T-cell (primary cell): ENCODE data around the gene CLPTM1L. TPM values are rescaled to one million over a fixed set of nuclear protein-coding genes. Genes with fewer than 3 reads are reported as not detected.
A peak's percentile ranks its signal among the peaks of the same experiment; 100 is the strongest.
"Not testable (repeated sequence)": the region's sequence is repeated elsewhere in the genome, so short reads cannot be mapped to it uniquely, and the experiment has no call there.

Experiments
- ATAC-seq, 4 experiments: fragments of 200-7000 bp in 3 of 4; fragments of 150-1000 bp in 1 of 4; cut with Tn5 transposase; replicated peaks in 1 of 4; 1 replicate in 3 of 4; 2 replicates in 1 of 4; pipeline ENCODE4 v1.10.0; 2021; ENCODE audit warnings: moderate library complexity in 3 of 4, mild to moderate bottlenecking in 2 of 4, moderate number of reproducible peaks in 1 of 4
- CTCF ChIA-PET, 2 donors: fragments of 300-600 bp; sonication (Branson Sonifier 250); formaldehyde crosslinking; loops; one replicate each; lab custom pipeline; 2022; ENCODE audit warnings: antibody characterized with exemption in 2 of 2; lab: Charles Lee
- POLR2A ChIA-PET, 2 donors: fragments of 300-600 bp; sonication (Branson Sonifier 250); formaldehyde crosslinking; loops; one replicate each; lab custom pipeline; 2022; ENCODE audit warnings: antibody characterized with exemption in 2 of 2; lab: Charles Lee
- DNase-seq, 35 experiments: peaks; one replicate each; pipeline versions ENCODE4 v3.0.0 to v3.0.0-alpha.2; 2013 to 2023
- H3K27ac ChIP-seq: one replicate; pipeline ENCODE4 v1.5.1; 2013; ENCODE audit warnings: low read length
- H3K27me3 ChIP-seq, 2 experiments: replicated peaks in 1 of 2; 1 replicate in 1 of 2; 2 replicates in 1 of 2; pipeline versions ENCODE4 v1.6.1 to v1.7.0; 2013; ENCODE audit warnings: low read length in 1 of 2, mixed read lengths in 1 of 2; ENCODE audit not compliant: control insufficient read depth in 2 of 2, insufficient read depth in 2 of 2; ENCODE audit errors: extremely low read depth in 1 of 2
- H3K36me3 ChIP-seq, 2 donors: 1 replicate in 1 of 2; 2 replicates in 1 of 2; pipeline versions ENCODE4 v1.6.1 to v1.7.0; 2013; ENCODE audit warnings: low read length in 1 of 2; ENCODE audit not compliant: control insufficient read depth in 2 of 2, insufficient read depth in 1 of 2; ENCODE audit errors: extremely low read depth in 1 of 2
- H3K4me1 ChIP-seq, 2 experiments: 1 replicate in 1 of 2; 2 replicates in 1 of 2; pipeline versions ENCODE4 v1.6.1 to v1.7.0; 2013; ENCODE audit warnings: low read length in 2 of 2, mixed read lengths in 1 of 2; ENCODE audit not compliant: insufficient read depth in 2 of 2, control insufficient read depth in 1 of 2; ENCODE audit errors: extremely low read depth in 1 of 2
- H3K4me3 ChIP-seq, 2 donors: 1 replicate in 1 of 2; 2 replicates in 1 of 2; pipeline versions ENCODE4 v1.5.1 to v1.7.0; 2013; ENCODE audit warnings: mild to moderate bottlenecking in 2 of 2, low read length in 1 of 2, moderate library complexity in 1 of 2; ENCODE audit not compliant: control insufficient read depth in 1 of 2; ENCODE audit errors: extremely low read depth in 1 of 2
- H3K9me3 ChIP-seq: 2 replicates; pipeline ENCODE4 v1.7.0; 2013
- H3K27ac Mint-ChIP-seq, 2 donors: one replicate each; pipeline ENCODE4 v1.8.0; 2020 to 2021; ENCODE audit warnings: mild to moderate bottlenecking in 2 of 2, mixed read lengths in 2 of 2
- H3K27me3 Mint-ChIP-seq, 2 donors: one replicate each; pipeline ENCODE4 v1.8.0; 2021 to 2022; ENCODE audit warnings: mixed read lengths in 2 of 2
- H3K36me3 Mint-ChIP-seq: one replicate; pipeline ENCODE4 v1.8.0; 2021; ENCODE audit warnings: mixed read lengths
- H3K4me1 Mint-ChIP-seq, 3 donors: one replicate each; pipeline ENCODE4 v1.8.0; 2020 to 2022; ENCODE audit warnings: mixed read lengths in 3 of 3, mild to moderate bottlenecking in 1 of 3
- H3K4me3 Mint-ChIP-seq, 3 donors: one replicate each; pipeline ENCODE4 v1.8.0; 2020 to 2022; ENCODE audit warnings: mild to moderate bottlenecking in 3 of 3, mixed read lengths in 3 of 3, moderate library complexity in 3 of 3
- H3K9me3 Mint-ChIP-seq, 3 donors: one replicate each; pipeline ENCODE4 v1.8.0; 2020 to 2022; ENCODE audit warnings: mixed read lengths in 3 of 3
- WGBS: methylation state at CpG from one replicate; pipeline ENCODE4 v1.1.5; 2013; ENCODE audit warnings: missing lambda C conversion rate; ENCODE audit not compliant: insufficient coverage; 5-methylcytosine and 5-hydroxymethylcytosine counted together
- total RNA-seq, 35 experiments: library from RNA in 6 of 35; stranded (reverse) in 6 of 35; fragments of 120-200 nt in 1 of 35; gene quantifications; one replicate each; pipeline versions ENCODE4 v1.2.1 to v1.2.4 and lab custom pipeline; 2013 to 2026

The CLPTM1L gene
- total RNA-seq, 5 donors from 2014 or later (not counting 1 experiment from before 2014, with no cell fraction given): 70.9 to 91.0 (median 82.1) TPM

DNA sequence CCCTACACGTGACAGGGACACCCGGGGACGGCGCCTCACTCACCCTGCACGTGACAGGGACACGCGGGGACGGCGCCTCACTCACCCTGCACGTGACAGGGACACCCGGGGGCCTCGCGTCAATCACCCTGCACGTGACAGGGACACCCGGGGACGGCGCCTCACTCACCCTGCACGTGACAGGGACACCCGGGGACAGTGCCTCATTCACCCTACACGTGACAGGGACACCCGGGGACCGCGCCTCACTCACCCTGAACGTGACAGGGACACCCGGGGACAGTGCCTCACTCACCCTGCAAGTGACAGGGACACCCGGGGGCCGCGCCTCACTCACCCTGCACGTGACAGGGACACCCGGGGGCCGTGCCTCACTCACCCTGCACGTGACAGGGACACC lies 55.3 kb downstream of the CLPTM1L start:
- H3K9me3 ChIP-seq, H3K27me3 Mint-ChIP-seq, POLR2A ChIA-PET, H3K36me3 ChIP-seq, CTCF ChIA-PET, H3K27ac ChIP-seq, DNase-seq, H3K36me3 Mint-ChIP-seq, H3K9me3 Mint-ChIP-seq, H3K4me3 Mint-ChIP-seq, H3K27ac Mint-ChIP-seq, H3K4me3 ChIP-seq, ATAC-seq, H3K4me1 Mint-ChIP-seq: not testable (repeated sequence)
- H3K4me1 ChIP-seq: peaks cover 0 to 17% of the 10 kb centered on the region in 2 experiments
- WGBS: no CpG with 5 or more reads among the region's 32 CpGs
- H3K27me3 ChIP-seq: peaks cover 0 to 30% of the 10 kb centered on the region in 2 experiments

DNA sequence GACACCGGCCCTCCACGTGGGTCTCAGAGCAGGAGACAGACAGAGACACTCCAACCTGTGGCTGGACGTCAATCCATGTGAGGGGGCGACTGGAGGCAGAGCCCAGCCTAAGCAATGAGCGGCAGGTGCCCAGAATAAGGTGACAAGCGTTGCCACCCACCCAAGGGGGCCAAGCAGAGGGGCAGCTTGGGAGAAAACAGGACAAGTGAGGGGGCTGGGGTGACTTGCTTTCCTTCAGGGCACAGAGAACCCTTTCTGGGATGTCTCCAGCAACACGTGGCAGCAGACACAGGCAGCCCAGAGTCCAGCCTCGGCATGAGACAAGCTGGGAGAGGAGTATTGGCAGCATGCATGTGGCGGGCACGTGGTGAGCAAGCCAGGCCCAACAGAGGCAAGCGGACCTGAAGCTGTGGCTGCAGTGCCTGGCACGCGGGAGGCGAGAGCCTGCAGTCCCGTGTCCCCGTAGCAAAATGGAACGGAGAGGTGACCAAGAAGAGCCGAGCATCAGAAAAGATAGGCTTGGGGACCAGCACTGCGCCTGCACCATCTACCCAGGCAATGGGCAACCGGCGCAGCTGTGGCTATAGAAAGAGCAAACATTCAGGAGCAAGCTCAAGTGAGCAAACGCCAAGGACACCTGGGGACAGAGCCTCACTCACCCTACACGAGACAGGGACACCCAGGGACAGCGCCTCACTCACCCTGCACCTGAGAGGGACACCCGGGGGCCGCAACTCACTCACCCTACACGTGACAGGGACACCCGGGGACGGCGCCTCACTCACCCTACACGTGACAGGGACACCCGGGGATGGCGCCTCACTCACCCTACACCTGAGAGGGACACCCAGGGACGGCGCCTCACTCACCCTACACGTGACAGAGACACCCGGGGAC lies 56.2 kb downstream of the CLPTM1L start:
- ChIA-PET POLR2A (no interaction called here), CTCF (no interaction called here)
- Histone ChIP-seq H3K27ac (no peak overlapping the region), H3K4me1 (peaks cover 0 to 8% of the 10 kb centered on the region in 2 experiments), H3K36me3 (no peaks in the 10 kb centered on the region), H3K27me3 (peaks cover 0 to 28% of the 10 kb centered on the region in 2 experiments), H3K4me3 (no peak overlapping the region), H3K9me3 (no peaks in the 10 kb centered on the region)
- no peaks in the 10 kb centered on the region for H3K27me3 Mint-ChIP-seq
- WGBS: 93% methylated on average over 27 of the region's 37 CpGs
- no peak for ATAC-seq
- peak in 2 of 35 experiments; percentile 7 to 14 for DNase-seq
- H3K27ac Mint-ChIP-seq: no peak overlapping the region
- H3K4me1 Mint-ChIP-seq: peaks cover 2 to 5% (median 4%) of the 10 kb centered on the region in 3 donors
- H3K36me3 Mint-ChIP-seq: no peaks in the 10 kb centered on the region
- peaks cover 0 to 5% (median 4%) of the 10 kb centered on the region in 3 donors for H3K9me3 Mint-ChIP-seq
- no peak overlapping the region for H3K4me3 Mint-ChIP-seq

DNA sequence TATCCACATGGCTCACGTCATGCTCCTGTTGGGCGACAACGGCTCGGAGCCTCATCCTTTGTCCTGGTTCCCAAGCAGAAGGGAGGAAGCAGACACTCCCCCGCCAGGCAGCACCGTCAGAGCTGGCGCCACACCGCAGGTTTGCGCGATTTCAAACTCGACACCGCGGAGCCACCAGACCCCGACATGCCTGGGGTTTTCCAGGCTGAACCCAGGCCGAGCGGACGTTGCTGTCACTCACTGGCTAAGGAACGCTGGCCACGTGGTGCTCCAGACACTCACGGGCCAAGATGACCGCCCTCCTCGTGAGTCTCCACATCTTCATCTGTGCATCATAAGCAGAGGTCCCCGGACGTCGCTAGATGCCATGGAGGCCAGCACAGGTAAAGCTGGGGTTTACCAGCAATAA lies 59.0 kb downstream of the CLPTM1L start:
- no peak overlapping the region for H3K27ac Mint-ChIP-seq
- no peak overlapping the region for H3K27ac ChIP-seq
- H3K36me3 Mint-ChIP-seq: no peaks in the 10 kb centered on the region
- DNase-seq (no peak), ATAC-seq (no peak)
- H3K27me3 Mint-ChIP-seq: no peaks in the 10 kb centered on the region
- H3K9me3 ChIP-seq: no peaks in the 10 kb centered on the region
- no peak overlapping the region for H3K4me3 Mint-ChIP-seq
- no peak overlapping the region for H3K4me3 ChIP-seq
- H3K36me3 ChIP-seq: no peaks in the 10 kb centered on the region
- H3K27me3 ChIP-seq: peaks cover 0 to 8% of the 10 kb centered on the region in 2 experiments
- H3K4me1 ChIP-seq: no peaks in the 10 kb centered on the region
- CTCF ChIA-PET: no interaction called here
- peaks cover 0 to 5% (median 4%) of the 10 kb centered on the region in 3 donors for H3K9me3 Mint-ChIP-seq
- WGBS: 93% methylated on average over 25 of the region's 25 CpGs
- POLR2A ChIA-PET: no interaction called here
- H3K4me1 Mint-ChIP-seq: no peaks in the 10 kb centered on the region

DNA sequence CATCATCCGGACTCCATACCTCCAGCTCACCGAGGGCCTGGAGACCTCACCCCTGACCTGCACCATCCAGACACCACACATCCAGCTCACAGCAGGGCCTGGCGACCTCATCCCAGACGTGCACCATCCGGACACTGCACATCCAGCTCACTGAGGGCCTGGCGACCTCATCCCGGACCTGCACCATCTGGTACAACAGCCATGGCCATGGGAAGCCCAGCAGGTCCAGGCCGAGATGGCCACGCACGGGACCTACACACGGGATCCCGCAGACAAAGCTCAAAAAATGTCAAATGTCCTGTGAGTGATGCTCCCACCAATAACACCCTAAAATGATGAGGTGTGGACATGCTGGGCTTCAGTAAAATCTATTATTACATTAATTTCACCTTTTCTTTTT lies 59.8 kb downstream of the CLPTM1L start:
- Histone ChIP-seq H3K36me3 (no peaks in the 10 kb centered on the region), H3K9me3 (no peaks in the 10 kb centered on the region), H3K4me3 (no peak overlapping the region), H3K4me1 (no peaks in the 10 kb centered on the region), H3K27ac (no peak overlapping the region), H3K27me3 (peaks cover 0 to 13% of the 10 kb centered on the region in 2 experiments)
- ChIA-PET POLR2A (no interaction called here), CTCF (no interaction called here)
- no peak for DNase-seq
- Mint-ChIP-seq H3K27ac (no peak overlapping the region), H3K36me3 (no peaks in the 10 kb centered on the region), H3K9me3 (peaks cover 0 to 5% (median 4%) of the 10 kb centered on the region in 3 donors), H3K4me3 (no peak overlapping the region), H3K4me1 (no peaks in the 10 kb centered on the region), H3K27me3 (no peaks in the 10 kb centered on the region)
- no peak for ATAC-seq
- WGBS: 86% methylated on average over 8 of the region's 12 CpGs

DNA sequence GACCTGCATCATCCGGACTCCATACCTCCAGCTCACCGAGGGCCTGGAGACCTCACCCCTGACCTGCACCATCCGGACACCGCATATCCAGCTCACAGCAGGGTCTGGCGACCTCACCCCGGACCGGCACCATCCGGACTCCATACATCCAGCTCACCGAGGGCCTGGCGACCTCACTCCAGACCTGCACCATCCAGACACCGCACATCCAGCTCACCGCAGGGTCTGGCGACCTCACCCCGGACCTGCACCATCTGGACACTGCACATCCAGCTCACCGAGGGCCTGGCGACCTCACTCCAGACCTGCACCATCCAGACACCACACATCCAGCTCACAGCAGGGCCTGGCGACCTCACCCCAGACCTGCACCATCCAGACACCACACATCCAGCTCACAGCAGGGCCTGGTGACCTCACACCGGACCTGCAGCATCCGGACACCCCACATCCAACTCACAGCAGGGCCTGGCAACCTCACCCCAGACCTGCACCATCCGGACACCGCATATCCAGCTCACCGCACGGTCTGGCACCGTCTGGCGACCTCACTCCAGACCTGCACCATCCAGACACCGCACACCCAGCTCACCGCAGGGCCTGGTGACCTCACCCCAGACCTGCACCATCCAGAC lies 60.4 kb downstream of the CLPTM1L start:
- H3K27ac ChIP-seq, H3K4me3 Mint-ChIP-seq, H3K36me3 Mint-ChIP-seq, ATAC-seq, H3K4me3 ChIP-seq, DNase-seq, H3K27ac Mint-ChIP-seq, H3K36me3 ChIP-seq, CTCF ChIA-PET, H3K4me1 Mint-ChIP-seq, H3K9me3 ChIP-seq, H3K4me1 ChIP-seq, H3K27me3 Mint-ChIP-seq, H3K9me3 Mint-ChIP-seq: not testable (repeated sequence)
- WGBS: 88% methylated on average over 13 of the region's 27 CpGs
- H3K27me3 ChIP-seq: peaks cover 0 to 13% of the 10 kb centered on the region in 2 experiments
- POLR2A ChIA-PET: interaction anchor here in 1 of 2 donors (0.9 kb wide), 1 partner anchor 34 kb away, joined by 7 read pairs; no protein-coding TSS in a partner anchor

DNA sequence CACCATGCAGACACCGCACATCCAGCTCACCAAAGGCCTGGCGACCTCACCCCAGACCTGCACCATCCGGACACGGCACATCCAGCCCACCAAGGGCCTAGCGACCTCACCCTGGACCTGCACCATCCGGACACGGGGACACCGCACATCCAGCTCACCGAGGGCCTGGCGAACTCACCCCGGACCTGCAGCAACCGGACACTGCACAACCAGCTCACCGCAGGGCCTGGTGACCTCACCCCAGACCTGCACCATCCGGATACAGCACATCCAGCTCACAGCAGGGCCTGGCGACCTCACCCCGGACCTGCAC lies 61.2 kb downstream of the CLPTM1L start:
- H3K27me3 ChIP-seq, H3K4me1 Mint-ChIP-seq, H3K36me3 Mint-ChIP-seq, H3K4me3 ChIP-seq, H3K27ac Mint-ChIP-seq, ATAC-seq, H3K36me3 ChIP-seq, H3K9me3 Mint-ChIP-seq, CTCF ChIA-PET, H3K4me1 ChIP-seq, H3K9me3 ChIP-seq, H3K27ac ChIP-seq, H3K4me3 Mint-ChIP-seq, H3K27me3 Mint-ChIP-seq: not testable (repeated sequence)
- POLR2A ChIA-PET: interaction anchor here in 1 of 2 donors (0.9 kb wide), 1 partner anchor 33 kb away, joined by 7 read pairs; no protein-coding TSS in a partner anchor
- peak in 1 of 35 experiments; percentile 22 for DNase-seq
- WGBS: 94% methylated on average over 14 of the region's 16 CpGs
